SH-SY5Y (cell line): ENCODE measurements around the gene PUM1.

ENCODE experiments used
- GATA2 ChIP-seq: IDR thresholded peaks from 2 replicates; pipeline ENCODE4 v1.6.1; 2011; ENCODE audit warnings: mild to moderate bottlenecking, low read depth, low read length
- GATA3 ChIP-seq: IDR thresholded peaks from 2 replicates; pipeline ENCODE4 v1.6.1; 2011; ENCODE audit warnings: low read depth, mild to moderate bottlenecking, low read length, moderate library complexity

PUM1 gene

GRCh38 chr1:30919025-30919881 is 146.3 kb downstream of the PUM1 start:
- TF ChIP-seq GATA2 (peak; percentile 94), GATA3 (peak; percentile 87)

DNA sequence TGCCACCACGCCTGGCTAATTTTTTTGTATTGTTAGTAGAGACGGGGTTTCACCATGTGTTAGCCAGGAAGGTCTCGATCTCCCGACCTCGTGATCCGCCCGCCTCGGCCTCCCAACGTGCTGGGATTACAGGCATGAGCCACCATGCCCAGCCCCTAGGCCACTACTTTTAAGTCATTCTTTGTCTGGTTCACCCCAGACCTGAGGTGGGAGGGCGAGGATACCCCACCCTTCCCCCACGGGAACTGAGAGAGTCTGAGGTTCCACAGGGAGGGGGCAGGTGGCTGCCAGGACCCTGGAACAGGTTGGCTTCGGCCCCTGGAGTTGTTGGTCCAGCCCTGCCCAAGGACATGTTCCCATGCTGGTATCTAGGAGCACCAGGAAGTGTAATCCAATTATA is 149.2 kb downstream of the PUM1 start:
- TF ChIP-seq GATA3: no peak
- no peak for TF ChIP-seq GATA2

DNA sequence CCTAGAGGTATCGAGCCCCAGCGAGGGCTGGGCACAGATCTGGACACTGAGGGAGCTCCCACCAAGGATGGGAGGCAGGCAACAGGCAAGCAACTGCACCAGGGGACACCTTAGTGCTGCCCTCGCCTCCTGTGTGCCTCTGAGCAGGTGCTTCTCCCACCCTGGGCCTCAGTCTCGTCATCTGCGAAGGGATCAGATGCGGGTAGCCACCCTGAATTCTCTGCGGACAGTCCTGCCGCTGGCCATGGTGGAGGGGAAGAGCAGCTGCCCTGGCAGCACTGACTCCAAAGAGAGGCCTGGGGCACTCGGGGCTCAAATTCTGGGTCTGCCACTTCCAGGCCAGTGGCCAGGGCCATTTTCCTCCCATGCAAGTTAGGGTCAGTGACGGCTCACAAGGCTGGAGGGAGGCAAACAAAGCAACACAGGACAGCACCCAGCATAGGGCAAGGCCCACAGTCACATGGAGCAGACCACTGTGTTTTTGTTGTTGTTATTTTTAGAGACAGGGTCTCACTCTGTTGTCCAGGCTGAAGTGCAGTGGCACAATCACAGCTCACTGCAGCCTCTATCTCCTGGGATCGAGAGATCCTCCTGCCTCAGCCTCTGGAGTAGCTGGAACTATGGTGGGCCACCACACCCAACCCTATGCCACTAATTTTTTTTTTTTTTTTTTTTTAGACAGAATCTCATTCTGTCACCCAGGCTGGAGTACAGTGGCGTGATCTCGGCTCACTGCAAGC is 149.9 kb downstream of the PUM1 start:
- no peak for TF ChIP-seq GATA3
- TF ChIP-seq GATA2: no peak

DNA sequence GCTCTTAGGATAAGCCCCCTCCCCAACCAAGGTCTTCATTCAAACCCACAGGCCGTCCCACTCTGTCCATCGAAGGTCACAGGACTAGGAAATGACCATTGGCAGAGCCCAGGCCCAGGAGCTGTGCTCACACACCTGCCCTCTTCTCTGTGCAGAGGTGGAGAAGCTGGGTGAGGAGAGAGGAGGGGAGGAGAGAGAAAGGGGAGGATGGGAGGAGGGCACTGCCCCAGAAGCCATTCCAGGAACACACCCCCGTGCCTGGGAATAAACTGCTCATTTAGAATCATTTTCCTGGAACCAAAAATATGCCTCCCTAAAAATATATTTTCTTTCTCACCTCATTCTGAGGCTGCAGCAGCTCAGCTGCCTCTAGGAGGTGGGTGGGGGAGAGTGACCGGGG is 150.6 kb downstream of the PUM1 start:
- TF ChIP-seq GATA2 (no peak), GATA3 (no peak)

DNA sequence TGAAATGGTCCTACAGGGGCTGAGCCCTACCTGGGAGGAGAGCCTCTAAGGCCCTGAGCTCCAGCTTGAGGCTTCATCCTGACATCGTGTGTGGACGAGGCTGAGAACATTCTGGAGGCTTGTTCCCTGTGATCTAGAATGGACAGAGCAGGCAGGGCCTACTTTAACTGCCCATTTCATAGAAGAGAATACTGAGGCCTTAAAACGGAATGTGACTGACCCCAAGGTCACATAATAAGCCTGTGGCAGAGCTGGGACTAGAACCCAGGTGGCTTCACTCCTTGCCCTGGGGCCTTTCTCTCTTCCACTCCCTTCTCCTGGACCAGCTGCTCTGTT is 151.0 kb downstream of the PUM1 start:
- no peak for TF ChIP-seq GATA3
- no peak for TF ChIP-seq GATA2

DNA sequence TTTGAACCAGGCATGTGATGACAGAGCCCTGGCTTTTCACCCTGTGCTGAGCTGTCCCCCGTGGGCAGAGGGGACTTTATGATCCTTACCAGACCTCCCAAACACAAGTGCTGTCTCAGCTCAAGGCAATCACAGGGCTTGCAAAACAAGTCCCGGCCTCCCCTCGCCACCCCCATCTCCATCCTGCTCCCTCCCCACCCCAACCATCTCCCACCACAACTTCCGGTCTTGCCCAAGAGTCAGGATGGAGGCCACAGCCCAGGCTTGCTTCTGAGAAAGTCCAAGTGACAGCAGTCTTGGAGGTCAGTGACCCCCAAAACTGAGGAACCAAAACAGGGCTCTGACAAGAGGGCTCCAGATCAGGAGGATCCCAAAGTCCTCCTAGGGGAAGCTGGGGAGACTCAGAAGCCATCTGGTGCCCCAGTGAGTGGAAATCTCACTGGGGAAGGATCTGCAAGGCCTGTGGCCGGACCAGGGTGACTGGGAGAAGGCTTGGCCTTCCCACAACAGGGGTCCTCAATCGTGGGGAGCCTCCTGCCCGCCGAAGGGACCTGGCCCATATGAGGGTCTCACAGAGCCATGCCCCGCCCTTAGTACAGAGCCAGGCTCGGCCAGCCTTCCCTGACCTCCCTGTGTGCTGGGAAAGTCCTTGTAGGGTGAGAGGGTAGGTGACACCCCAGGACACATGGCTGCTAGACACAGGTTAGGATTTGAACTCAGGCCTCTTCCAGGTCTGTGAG is 152.4 kb downstream of the PUM1 start:
- TF ChIP-seq GATA3 (no peak), GATA2 (no peak)

- TF ChIP-seq GATA2: no peak
- no peak for TF ChIP-seq GATA3
Observed at GRCh38 chr1:30912224-30912623, 153.3 kb downstream of the PUM1 start.

- TF ChIP-seq GATA3 (no peak), GATA2 (no peak)
Observed at GRCh38 chr1:30911059-30911954, 154.2 kb downstream of the PUM1 start.

DNA sequence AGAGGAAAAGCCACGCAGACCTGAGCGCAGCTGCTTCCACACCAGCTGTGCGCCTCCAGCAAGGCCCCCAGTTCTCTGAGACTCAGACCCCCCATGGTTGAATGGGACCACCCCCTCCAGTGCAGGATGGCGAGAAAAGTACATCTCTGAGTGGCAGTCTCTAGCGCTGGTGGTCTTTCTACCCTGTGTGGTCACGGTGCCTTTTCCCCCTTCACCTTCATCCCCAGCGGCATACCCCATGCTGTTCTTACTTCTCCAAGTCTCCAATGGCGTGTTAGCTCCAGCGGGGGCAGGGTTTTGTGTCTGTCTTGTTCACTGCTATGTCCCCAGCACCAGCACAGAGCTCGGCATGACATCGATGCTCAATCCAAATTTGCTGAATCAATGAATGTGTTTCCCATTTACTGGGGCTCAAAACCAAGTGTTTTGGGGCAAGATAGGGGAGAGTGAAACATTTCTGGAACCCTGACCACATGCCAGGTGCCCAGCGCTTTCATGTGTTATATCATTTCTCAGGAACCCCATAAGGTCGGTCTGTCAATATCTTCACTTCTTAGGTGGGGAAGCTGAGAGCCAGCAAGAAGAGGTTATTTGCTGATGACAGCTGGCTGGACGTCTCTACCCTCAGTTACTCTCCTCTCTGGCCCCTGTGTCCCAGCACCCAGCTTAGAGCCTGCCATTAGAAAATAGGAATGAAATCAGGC is 156.0 kb downstream of the PUM1 start:
- TF ChIP-seq GATA3 (no peak), GATA2 (no peak)

GRCh38 chr1:30908696-30909364 is 156.7 kb downstream of the PUM1 start, which contains the start of gene SDC3:
Gene SDC3 (minus strand): TSS chr1:30908758. CDS start chr1:30908586, 172 bp downstream.
- TF ChIP-seq GATA2: no peak
- TF ChIP-seq GATA3: no peak

DNA sequence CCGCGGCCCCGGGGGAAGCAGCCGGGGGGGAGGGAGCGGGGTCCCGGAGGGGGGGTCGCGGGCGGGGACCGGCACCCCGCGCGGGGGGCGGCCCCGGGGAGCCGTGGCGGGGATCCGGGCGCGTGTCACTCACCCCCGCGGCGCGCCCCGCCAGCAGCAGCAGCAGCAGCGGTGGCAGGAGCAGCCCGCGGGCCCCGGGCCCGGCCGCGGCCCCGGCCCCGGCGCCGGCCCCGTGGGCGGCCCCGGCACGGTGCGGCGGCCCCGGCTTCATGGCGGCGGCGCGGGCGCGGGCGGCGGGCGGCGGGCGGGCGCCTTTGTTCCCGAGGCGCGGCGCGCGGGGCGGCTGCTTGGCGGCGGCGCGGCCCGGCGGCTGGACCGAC is 157.2 kb downstream of the PUM1 start:
- TF ChIP-seq GATA3 (no peak), GATA2 (no peak)
